GM21576 (cell line): ENCODE measurements around the gene NUDC.
"Not testable (repeated sequence)": the region's sequence is repeated elsewhere in the genome, so short reads cannot be mapped to it uniquely, and the experiment has no call there.

Experiments
- ATAC-seq: cut with Tn5 transposase; IDR thresholded peaks from one replicate; pipeline ENCODE4 v1.9.1; 2021; ENCODE audit warnings: mild to moderate bottlenecking, moderate library complexity; ENCODE audit not compliant: unreplicated experiment

NUDC gene

DNA sequence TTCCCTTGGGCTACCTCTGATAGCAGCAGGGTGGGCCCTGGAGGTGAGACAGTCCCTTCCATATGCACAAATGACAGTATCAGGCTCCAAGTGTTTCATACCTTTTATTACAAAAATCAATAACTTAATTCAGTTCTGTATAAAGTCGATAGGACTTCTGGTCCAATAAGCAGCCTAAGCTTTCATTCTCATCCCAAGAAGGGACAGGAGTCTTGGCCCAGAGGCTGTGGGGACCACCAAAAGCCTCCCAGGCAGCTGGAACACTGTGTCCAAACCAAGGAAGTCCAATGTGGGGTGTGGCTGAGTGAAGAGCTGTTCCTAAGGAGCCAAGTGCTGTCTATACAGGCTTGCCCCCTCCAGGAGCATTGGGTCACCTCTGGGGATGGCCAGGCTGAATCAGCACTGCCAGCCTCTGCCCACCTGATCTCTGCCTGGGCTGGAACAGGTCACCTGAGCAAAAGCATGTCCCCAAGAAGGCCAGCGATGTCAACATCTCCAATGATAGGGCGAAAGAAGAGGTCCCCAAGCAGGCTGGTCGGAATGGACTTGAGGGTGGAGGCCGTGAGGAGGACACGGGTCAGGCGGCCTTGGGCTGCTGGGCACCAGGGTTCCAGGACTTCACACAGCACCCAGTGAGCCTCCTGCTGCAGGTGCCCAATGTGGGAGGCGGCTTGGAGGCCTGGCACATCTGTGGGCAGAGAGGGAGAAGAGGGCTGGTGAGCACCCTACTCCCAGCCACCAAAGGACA, 10.0 kb upstream of the NUDC start:
- no peak for ATAC-seq

DNA sequence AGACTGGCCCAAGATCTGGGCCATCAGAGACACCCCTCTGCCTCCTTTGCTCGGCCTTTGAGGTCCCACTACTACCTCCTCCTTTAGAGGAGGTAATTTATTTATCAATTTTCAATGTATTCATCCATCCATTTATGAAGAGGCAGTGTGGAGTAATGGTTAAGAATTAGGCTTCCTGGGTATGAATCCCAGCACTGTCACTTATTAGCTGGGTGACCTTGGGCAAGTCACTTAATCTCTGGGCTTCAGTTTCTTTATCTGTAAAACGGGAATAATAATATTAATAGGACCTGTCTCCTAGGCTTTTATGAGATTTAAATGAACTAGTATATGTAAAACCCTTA, 9.4 kb upstream of the NUDC start:
- ATAC-seq: no peak

DNA sequence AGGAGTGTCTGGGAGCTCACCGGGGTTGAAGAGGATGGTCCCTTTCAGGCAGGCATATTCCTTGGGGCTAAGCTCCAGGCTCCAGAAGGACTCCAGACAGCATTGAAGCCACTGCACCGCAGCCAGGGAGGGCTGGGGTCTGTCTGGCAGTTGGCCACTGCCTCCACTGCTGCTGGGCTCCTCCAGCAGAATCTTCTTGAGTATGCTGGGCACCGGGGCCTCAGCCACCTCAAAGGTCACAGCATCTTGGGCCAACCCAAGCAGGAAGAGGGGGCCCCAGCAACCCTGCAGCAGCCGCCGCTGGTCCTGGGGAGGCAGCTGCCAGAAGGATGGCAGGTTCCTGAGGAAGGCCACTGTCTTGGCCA, 8.2 kb upstream of the NUDC start:
- no peak for ATAC-seq

DNA sequence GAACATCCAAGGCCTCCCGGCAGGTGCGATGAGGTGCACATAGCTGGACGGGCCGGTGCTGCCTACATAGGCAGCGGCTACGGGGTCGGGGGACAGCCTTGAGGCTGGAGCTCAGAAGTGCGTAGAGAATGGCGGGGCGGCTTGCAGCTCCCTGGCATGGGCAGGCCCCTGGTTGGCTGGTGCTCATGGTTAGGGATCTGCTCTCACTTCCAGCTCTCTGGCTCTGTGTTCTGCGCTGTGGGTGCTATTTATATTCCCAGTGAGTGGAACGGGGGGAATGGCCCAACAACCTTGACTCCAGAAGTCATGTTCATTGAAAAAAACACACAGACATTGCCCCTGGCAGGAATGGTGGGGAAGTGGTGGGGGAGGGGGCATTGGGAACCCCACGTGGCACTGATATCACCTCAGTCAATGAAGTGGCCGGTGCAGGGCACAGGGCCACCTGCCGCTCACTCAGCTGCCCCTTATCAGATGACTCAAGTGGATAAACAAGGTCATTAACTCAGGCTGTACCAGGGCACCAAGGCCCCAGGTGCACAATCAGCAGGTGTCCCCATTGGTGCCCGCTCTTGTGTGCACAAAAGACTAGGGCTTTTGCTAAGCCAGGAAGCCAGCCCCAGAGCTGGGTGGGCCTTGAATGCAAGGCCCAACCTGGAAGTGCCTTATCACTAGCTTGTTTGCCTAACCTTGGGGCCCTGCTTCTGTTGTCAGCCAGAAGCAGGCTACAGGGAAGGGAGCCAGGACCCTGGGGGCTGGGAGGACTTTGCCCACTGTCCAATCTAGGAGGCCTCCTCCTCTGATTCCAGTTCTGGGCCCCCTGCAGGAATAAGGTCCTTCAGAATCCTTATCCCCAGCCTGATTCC, 7.6 kb upstream of the NUDC start, which contains the start of gene NR0B2:
NR0B2 (minus strand) TSS at position 222 of the 866 bp plus-strand sequence; CDS start at position 187, 35 bp downstream.
- ATAC-seq: no peak

DNA sequence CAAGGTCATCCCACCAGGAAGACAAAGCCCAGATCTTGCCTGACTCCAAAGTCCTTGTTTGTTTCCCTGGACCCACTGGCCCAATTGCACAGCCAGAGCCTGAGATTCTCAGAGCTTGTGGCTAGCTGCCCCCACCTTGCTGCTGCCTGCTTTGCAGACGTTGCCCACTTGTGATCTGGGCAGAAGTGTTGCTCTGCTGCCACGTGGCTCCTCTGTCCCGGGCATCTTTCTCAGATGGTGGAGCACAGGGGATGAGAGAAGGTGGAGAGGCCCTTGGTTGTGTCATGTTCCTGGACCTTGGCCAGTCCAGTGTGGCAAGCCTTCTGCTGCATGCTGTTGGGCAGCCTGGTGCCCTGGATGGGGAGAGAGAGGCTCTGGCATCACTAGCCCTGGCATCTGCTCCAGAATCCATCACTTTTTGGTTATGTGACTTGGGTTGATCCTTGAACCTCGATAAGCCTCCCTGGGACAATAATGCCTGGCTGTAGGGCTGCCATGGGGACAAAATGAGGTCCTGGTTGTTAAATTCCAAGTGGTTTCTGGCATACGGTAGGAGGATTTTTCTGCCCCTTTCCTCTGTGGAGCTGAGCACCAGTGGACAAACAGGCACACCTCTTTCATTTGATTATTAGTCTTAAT, 6.2 kb upstream of the NUDC start:
- no peak for ATAC-seq

DNA sequence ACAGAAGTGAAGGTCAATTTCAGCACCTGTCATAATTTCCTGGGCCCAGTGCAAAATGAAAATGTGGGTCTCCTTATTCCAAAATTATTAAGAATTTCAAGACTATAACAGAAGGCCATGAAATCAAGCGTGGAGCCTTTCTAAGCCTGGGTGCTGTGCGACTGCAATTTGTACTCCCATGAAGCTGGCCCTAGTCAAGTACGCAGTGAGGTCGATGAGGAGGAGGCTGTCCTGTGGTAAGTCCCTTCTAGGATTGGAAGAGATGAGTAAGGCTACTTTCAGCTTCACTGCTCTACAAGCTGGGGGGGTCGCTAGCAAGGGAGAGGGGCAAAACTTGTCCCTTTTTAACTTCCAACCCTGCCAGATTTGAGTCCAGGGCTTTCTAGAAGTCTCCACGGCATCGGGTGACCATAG, 410 bp upstream of the NUDC start:
- peak; percentile 14 for ATAC-seq

DNA sequence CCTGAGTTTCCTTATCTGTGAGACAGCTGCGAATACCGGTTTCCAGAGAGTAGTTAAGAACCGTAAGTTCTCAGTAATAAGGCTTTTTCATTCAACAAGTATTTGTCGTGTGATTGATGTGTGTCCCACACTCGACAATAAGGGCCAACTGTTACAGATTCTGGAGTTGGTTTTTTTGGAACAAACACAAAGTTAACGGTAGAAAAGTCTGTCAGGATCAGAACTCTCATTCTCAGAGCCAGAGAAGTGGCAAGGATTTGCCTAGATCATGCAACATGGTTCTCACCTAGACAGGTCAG, 837 bp downstream of the NUDC start:
- ATAC-seq: no peak

DNA sequence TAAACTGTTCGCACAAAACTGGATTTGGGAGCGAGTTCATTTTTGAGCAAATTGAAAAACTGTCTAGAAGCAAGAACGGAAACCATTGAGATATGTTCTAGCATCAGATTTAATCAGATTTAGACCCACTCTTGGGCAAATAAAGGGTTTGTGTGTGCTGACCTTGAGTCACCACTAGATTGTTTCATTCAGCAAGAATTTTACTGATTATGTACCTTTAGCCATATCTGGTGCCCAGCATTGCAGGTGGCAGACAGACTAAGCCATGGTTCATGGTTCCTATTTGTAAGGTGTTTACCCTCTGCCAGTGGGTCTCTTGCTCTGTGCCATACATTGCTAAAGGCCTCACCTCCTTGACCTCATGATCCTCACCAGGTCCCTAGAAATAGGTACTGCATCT, 1.4 kb downstream of the NUDC start:
- ATAC-seq: no peak

DNA sequence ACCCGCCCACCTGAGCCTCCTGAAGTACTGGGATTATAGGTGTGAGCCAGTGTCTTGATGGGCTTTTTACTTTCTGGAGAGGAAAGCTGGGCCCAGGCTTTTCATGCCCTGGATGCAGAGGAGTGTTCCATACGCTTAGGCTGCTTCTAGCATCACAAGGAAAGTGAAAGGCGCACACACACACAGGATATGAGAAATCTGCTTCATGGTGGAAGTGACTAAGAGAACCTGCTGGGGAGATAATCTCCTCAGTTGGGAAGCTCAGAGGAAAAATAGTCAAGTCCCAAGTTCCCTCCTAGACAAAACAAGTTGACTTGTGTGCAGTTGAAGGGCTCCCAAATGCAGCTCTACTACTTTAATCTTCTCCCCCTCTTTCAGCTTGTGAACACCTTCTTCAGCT, 2.2 kb downstream of the NUDC start:
- ATAC-seq: no peak

DNA sequence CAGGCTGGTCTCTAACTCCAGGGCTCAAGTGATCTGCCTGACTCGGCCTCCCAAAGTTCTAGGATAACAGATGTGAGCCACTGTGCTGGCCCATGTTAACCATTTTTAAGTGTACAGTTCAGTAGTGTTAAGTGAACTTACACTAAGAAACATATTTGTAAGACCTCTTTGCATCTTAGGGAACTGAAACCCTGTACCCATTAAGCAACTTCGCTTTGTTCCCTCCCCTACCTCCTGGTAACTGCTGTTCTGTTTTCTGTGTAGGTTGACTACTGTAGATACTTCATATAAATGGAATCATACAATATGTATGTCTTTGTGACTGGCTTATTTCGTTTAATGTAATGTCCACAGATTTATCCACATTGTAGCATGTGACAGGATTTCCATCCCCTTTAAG, 11.0 kb downstream of the NUDC start:
- ATAC-seq: no peak

DNA sequence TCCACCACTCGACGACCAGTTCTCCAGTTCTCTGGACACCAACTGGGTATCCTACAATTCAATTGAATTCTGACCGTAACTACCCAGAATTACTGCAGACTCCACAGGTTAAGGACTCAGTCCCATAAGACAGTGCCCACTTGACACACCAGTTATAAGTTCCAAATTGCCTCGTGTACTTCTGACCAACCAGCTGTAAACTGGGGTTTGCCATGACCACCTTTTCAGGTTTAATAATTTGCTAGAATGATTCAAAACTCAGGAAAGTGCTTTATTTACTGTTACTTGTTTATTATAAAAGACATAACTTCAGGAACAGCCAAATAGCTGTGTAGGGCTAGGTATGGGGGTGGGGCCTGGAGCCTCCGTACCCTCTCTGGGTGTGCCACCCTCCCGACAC, 15.3 kb downstream of the NUDC start:
- ATAC-seq: no peak

DNA sequence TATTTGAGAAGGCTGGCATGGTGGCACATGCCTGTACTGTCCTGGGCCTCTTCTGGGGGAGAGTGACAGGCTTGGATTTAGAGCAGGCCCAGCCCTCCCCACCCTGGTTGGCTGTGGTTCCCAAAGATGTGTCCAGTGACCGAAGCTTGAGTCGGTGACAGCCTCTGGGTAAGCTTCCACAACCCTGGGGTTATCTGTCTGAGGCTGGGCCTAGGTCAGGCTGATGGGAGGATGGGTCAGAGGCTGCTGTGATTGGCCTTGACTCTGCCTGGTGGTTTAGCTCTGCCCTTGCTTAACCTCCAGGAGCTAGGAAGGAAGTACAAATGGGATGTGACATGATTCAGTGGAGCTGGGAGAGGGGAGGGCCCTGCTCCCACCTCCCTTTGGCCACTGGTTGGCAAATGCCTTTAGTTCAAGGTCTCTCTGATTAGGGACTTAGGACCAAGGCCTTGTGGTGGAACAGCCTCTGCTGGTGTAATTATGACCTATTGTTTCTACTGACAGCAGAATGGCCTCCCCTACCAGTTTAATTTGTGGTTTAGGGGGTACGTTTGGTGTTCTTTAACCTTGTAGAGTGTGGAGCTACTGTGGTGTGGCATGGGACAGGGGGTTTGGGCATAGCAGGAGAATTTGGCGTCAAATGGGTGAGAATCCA, 16.6 kb downstream of the NUDC start:
- no peak for ATAC-seq

DNA sequence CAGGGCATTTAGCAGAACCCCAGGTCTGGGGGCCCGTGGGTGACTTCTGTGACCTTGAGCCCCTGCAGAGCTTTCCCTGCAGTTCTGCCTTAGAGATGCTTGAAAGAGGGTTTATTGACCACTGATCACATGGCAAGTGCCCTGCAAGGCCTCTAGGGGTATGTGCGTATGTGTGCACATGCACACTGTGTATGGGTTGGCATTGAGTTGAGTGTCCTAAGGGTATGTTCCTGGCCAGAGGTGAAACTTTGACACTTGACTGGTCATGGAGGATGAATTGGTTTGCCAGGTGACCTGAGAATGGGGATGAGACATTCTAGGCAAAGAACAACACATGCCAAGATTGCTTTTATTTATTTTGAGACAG, 17.1 kb downstream of the NUDC start:
- no peak for ATAC-seq

DNA sequence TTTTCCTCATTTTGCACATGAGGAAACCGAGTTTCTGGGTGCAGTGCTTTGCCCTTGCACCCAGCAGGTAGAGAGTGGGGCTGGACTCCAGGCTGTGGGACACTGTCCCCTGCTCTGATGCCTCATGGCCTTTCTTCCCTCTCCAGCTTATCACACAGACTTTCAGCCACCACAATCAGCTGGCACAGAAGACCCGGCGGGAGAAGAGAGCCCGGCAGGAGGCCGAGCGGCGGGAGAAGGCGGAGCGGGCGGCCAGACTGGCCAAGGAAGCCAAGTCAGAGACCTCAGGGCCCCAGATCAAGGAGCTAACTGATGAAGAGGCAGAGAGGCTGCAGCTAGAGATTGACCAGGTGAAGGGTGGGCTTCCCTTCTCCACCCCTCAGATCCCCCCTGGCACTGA, 19.8 kb downstream of the NUDC start:
- no peak for ATAC-seq

DNA sequence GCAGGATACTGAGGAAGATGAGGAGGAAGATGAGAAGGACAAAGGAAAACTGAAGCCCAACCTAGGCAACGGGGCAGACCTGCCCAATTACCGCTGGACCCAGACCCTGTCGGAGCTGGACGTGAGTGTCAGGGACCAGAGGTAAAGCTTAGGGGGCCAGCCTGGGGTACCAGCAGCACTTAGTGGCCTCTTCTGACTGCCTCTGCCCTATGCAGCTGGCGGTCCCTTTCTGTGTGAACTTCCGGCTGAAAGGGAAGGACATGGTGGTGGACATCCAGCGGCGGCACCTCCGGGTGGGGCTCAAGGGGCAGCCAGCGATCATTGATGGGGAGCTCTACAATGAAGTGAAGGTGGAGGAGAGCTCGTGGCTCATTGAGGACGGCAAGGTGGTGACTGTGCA, 21.1 kb downstream of the NUDC start:
- no peak for ATAC-seq

DNA sequence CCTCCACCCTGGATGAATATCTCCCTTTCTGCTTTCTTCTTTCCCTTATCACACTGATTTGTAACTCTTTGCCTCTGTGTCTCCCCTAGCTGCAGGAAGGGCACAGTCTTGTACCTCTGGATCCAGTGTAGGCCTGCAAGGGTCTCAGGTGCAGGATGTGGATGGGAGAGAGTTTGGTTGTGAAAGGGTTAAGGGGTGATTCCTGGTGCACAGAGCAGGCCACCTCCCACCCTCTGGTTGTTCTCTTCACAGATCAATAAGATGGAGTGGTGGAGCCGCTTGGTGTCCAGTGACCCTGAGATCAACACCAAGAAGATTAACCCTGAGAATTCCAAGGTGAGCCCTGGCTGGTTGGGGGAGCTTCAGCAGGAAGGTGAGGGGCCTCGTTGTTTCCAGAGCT, 23.6 kb downstream of the NUDC start:
- no peak for ATAC-seq

DNA sequence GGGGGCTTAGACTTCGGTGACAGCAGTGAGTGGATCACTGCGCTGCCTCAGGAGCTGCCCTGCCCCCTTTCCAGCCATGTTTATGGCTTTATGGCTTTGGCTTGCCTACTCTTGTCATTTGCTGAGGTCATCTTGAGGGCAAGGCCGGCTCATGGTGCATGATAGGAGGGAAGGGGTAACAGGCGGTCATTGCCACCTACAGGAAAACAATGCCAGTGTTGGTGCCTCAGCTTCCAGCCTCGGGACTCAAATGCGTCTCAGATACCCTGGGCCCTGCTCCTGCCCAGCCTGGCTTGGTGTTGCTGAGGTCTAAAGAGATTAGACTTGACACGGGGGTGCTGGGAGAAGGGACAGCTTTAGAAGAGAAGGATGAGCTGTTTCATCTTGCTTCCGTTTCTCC, 24.2 kb downstream of the NUDC start:
- no peak for ATAC-seq

DNA sequence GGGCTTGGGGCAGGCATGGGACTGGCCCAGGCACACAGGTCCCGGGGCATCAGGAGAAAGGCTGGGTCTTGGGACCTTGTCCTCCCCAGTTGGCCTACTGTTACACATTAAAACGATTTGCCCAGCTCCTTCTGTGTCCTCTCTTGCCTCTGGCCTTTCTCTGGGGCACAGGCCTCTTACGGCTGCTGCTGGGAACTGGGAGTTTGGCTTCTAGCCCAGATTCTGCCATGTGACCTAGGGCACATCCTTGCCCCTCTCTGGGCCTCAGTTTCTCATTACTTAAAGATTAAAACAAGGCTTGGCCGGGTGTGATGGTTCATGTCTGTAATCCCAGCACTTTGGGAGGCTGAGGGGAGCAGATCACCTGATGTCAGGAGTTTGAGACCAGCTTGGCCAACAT, 24.7 kb downstream of the NUDC start:
- no peak for ATAC-seq

DNA sequence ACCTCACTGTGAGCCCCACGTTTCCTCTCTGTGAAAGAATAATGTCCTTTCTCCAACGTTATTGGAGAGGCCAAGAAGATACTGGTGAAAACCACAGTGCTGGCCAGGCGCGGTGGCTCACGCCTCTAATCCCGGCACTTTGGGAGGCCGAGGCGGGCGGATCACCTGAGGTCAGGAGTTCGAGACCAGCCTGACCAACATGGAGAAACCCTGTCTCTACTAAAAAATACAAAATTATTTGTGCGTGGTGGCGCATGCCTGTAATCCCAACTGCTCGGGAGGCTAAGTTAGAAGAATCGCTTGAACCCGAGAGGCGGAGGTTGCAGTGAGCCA, 27.1 kb downstream of the NUDC start:
- not testable (repeated sequence) for ATAC-seq

DNA sequence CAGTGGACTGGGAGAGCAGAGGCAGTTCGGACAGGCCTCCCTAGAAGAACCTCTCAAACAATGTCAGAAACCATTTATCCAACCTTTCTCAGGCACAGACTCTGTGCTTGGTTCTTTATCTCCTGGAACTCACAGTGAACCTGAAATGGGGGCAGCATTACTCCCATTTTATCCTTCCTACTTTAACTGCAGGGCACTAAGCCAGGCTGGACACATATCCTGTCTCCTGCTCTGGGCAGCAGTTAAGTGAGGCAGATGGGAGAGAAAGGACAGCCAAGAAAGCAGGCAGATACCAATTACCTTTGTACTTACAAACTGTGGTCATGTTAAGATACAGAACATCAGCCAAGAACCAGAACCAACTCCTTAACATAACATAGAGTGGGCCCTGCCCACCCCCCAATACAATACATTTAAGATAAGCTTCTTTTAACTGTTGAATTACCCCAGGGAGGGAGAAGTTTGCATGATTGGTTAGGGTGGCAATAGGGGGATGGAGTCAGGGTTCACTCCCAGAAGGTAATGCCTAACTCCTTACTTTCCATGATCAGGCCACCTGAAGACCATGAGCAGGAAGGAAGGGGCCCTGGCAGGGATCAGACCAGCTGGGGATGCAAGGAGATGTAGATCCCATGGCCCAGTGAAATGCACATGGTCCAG, 27.9 kb downstream of the NUDC start:
- no peak for ATAC-seq

DNA sequence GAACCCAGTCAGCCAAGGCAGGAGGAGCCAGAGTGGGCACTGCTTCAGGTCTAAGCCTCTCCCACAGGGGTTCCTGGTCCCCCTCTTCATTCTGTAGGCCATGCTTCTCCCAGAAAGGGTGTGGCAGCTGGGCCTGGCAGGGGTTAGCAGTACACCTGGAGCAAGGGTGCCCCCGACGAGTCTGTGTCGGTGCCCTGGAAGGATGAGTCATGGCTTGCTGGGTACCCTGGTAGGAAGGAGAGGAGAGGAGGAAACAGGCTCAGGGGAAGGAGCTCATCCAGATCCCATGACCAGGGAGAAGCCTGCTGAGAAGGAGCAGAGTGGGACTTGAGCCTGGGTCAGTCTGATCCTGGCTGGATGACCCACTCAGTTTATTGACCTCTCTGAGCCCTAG, 28.4 kb downstream of the NUDC start:
- no peak for ATAC-seq
